HepG2 (cell line): ENCODE measurements around the gene CMIP. TPM values are rescaled to one million over a fixed set of nuclear protein-coding genes. Genes with fewer than 3 reads are reported as not detected.
A peak's percentile ranks its signal among the peaks of the same experiment; 100 is the strongest.

ENCODE experiments used
- ATAC-seq: fragments of 200-7000 bp; cut with Tn5 transposase; 3 replicates; pipeline ENCODE4 v1.9.1; 2020; ENCODE audit warnings: mild to moderate bottlenecking, moderate library complexity
- BruUV-seq: library from RNA; stranded (reverse); fragments of 400-500 nt; replicated peaks from 2 replicates; lab custom pipeline; 2021; lab: Mats Ljungman, UMichigan
- CTCF ChIA-PET: fragments of 300-600 bp; formaldehyde crosslinking; extraction: SDS; loops from one replicate; lab custom pipeline; 2021; ENCODE audit warnings: low total read pairs, inconsistent platforms, low intra/inter-chr PET ratio; lab: Yijun Ruan, JAX
- POLR2A ChIA-PET: fragments of 350-600 bp; sonication (Branson Sonifier 250); formaldehyde crosslinking; loops from one replicate; lab custom pipeline; 2020; ENCODE audit warnings: antibody characterized with exemption, inconsistent platforms; lab: Yijun Ruan, JAX
- DNase-seq: peaks from one replicate; pipeline ENCODE4 v3.0.0-alpha.2; 2015; ENCODE audit warnings: low spot score
- FAIRE-seq: peaks from 3 replicates; lab custom pipeline; 2011; peaks lifted over from hg19 to GRCh38; lab: Jason Lieb, UNC
- H2AFZ ChIP-seq: one replicate; pipeline ENCODE4 v1.6.1; 2011; ENCODE audit warnings: low read length, inconsistent platforms
- H3K27ac ChIP-seq: fragments of 300-600 bp; 3 replicates; pipeline ENCODE4 v1.8.0; 2011; ENCODE audit warnings: mixed run types, mild to moderate bottlenecking, mixed read lengths, low read length, inconsistent platforms; ENCODE audit not compliant: insufficient read depth; ENCODE audit errors: extremely low read length
- H3K27me3 ChIP-seq, 2 experiments: fragments of 200-600 bp in 1 of 2; 2 replicates in 1 of 2; 3 replicates in 1 of 2; pipeline versions ENCODE4 v1.6.0 to v1.8.0; 2011; ENCODE audit warnings: low read length in 2 of 2, mild to moderate bottlenecking in 2 of 2, moderate library complexity in 2 of 2, inconsistent platforms in 1 of 2; ENCODE audit not compliant: insufficient read depth in 2 of 2, control insufficient read depth in 1 of 2
- H3K36me3 ChIP-seq, 2 experiments: fragments of 200-600 bp in 1 of 2; replicated peaks in 1 of 2; 2 replicates in 1 of 2; 3 replicates in 1 of 2; pipeline versions ENCODE4 v1.5.1 to v1.8.0; 2011; ENCODE audit warnings: low read length in 2 of 2, inconsistent platforms in 1 of 2; ENCODE audit not compliant: insufficient read depth in 2 of 2, control insufficient read depth in 1 of 2
- H3K4me1 ChIP-seq: 2 replicates; pipeline ENCODE4 v1.5.1; 2012; ENCODE audit warnings: low read length, inconsistent platforms; ENCODE audit not compliant: insufficient read depth
- H3K4me2 ChIP-seq: 2 replicates; pipeline ENCODE4 v1.6.0; 2011; ENCODE audit warnings: low read depth, low read length, inconsistent platforms
- H3K4me3 ChIP-seq, 3 experiments: fragments of 200-600 bp in 1 of 3; sonication (generic), shearing (Covaris generic) in 1 of 3; replicated peaks in 1 of 3; 2 replicates each; pipeline ENCODE4 v1.5.1; 2011 to 2016; ENCODE audit warnings: low read length in 3 of 3, inconsistent platforms in 2 of 3, low read depth in 2 of 3, mild to moderate bottlenecking in 2 of 3, control low read depth in 1 of 3, mixed read lengths in 1 of 3; ENCODE audit not compliant: insufficient read depth in 1 of 3
- H3K79me2 ChIP-seq: one replicate; pipeline ENCODE4 v1.6.1; 2011; ENCODE audit warnings: low read length, inconsistent platforms; ENCODE audit not compliant: insufficient read depth
- H3K9ac ChIP-seq: 2 replicates; pipeline ENCODE4 v1.6.0; 2011; ENCODE audit warnings: mild to moderate bottlenecking, low read depth, low read length, inconsistent platforms; ENCODE audit not compliant: insufficient read depth
- H3K9me3 ChIP-seq: 2 replicates; pipeline ENCODE4 v1.5.1; 2012; ENCODE audit warnings: mild to moderate bottlenecking, low read length
- H4K20me1 ChIP-seq: 2 replicates; pipeline ENCODE4 v1.6.0; 2011; ENCODE audit warnings: inconsistent platforms, mild to moderate bottlenecking, low read length, moderate library complexity; ENCODE audit not compliant: insufficient read depth
- FOXC1 ChIP-seq: sonication (generic); formaldehyde crosslinking; IDR thresholded peaks from 2 replicates; pipeline ENCODE4 v1.8.0; 2022; ENCODE audit warnings: mild to moderate bottlenecking, missing genetic modification reagents, borderline replicate concordance
- JUND ChIP-seq: sonication (generic); formaldehyde crosslinking; IDR thresholded peaks from 2 replicates; pipeline ENCODE4 v1.8.0; 2022; ENCODE audit warnings: mild to moderate bottlenecking, missing genetic modification reagents
- NONO ChIP-seq, 2 experiments: fragments of 450-650 bp in 1 of 2; sonication (generic) in 1 of 2; formaldehyde crosslinking in 1 of 2; IDR thresholded peaks in 1 of 2; conservative IDR thresholded peaks in 1 of 2; 2 replicates each; pipeline versions ENCODE4 v1.6.1 to v1.8.0; 2017 to 2022; ENCODE audit warnings: mild to moderate bottlenecking in 1 of 2, missing genetic modification reagents in 1 of 2, moderate library complexity in 1 of 2
- PAWR ChIP-seq: sonication (generic); formaldehyde crosslinking; IDR thresholded peaks from 2 replicates; pipeline ENCODE4 v1.4.0; 2020; ENCODE audit warnings: missing genetic modification reagents, mild to moderate bottlenecking, borderline replicate concordance
- SALL1 ChIP-seq: sonication (generic); formaldehyde crosslinking; IDR thresholded peaks from 2 replicates; pipeline ENCODE4 v1.8.0; 2022; ENCODE audit warnings: mild to moderate bottlenecking, missing genetic modification reagents
- TEF ChIP-seq: sonication (generic); formaldehyde crosslinking; IDR thresholded peaks from 2 replicates; pipeline ENCODE4 v1.5.0; 2020; ENCODE audit warnings: missing genetic modification reagents
- ZMYM3 ChIP-seq: sonication (generic); formaldehyde crosslinking; IDR thresholded peaks from 2 replicates; pipeline ENCODE4 v1.5.1; 2020; ENCODE audit warnings: mild to moderate bottlenecking, missing genetic modification reagents
- ZSCAN22 ChIP-seq: sonication (generic); formaldehyde crosslinking; IDR thresholded peaks from 2 replicates; pipeline ENCODE4 v1.4.0; 2020; ENCODE audit warnings: mild to moderate bottlenecking, missing genetic modification reagents
- WGBS: methylation state at CpG from one replicate; pipeline ENCODE4 v1.1.6; 2017; ENCODE audit warnings: low lambda C conversion rate; 5-methylcytosine and 5-hydroxymethylcytosine counted together
- in situ Hi-C: cut with HindIII; loops from 2 replicates; pipeline ENCODE4 v1.10.0; 2017; ENCODE audit warnings: low pct_unique_long_range_greater_than_20kb; ENCODE audit not compliant: extremely low pct_ligation_motif_present
- intact Hi-C: fragments of 100-400 bp; cut with micrococcal nuclease; formaldehyde crosslinking; loops from one replicate; pipeline ENCODE4 v1.10.0; 2022; ENCODE audit not compliant: unreplicated experiment
- polyA plus RNA-seq, 8 experiments: library from polyadenylated mRNA; depleted of rRNA in 3 of 8; stranded (reverse) in 7 of 8; unstranded in 1 of 8; fragments of >200 nt; fragmentation: Illumina TruSeq in 4 of 8; extraction: Trizol in 4 of 8; gene quantifications; 2 replicates each; pipeline versions ENCODE4 v1.2.1 to v1.2.3, GENCODE V29; 2011 to 2016; ENCODE audit warnings: low read depth in 4 of 8, missing spikeins in 1 of 8, mixed read lengths in 1 of 8; ENCODE audit not compliant: insufficient read depth in 1 of 8
- total RNA-seq, 5 experiments: library from RNA; depleted of rRNA; stranded (reverse); fragments of >200 nt; fragmentation: Illumina TruSeq; extraction: Trizol; gene quantifications; 2 replicates each; pipeline ENCODE4 v1.2.3, GENCODE V29; 2016; ENCODE audit warnings: low read depth in 1 of 5
- TF ChIP-seq, protein P1 (sequence below), 2 experiments: sonication (generic) in 1 of 2; formaldehyde crosslinking in 1 of 2; IDR thresholded peaks; 2 replicates each; pipeline versions ENCODE4 v1.5.1 to v1.6.1; 2011 to 2020; ENCODE audit warnings: borderline replicate concordance in 1 of 2, low read depth in 1 of 2, low read length in 1 of 2, mild to moderate bottlenecking in 1 of 2, missing genetic modification reagents in 1 of 2, moderate library complexity in 1 of 2
- TF ChIP-seq, protein P2 (sequence below): IDR thresholded peaks from 2 replicates; pipeline ENCODE4 v1.6.1; 2016; ENCODE audit warnings: missing biosample characterization, missing genetic modification reagents, low read depth
- TF ChIP-seq, protein P3 (sequence below): fragments of 450-650 bp; IDR thresholded peaks from 2 replicates; pipeline ENCODE4 v1.6.1; 2017
- TF ChIP-seq, protein P4 (sequence below): sonication (generic); formaldehyde crosslinking; IDR thresholded peaks from 2 replicates; pipeline ENCODE4 v1.5.1; 2020; ENCODE audit warnings: mild to moderate bottlenecking, missing genetic modification reagents, borderline replicate concordance

CMIP gene
- total and polyA plus RNA-seq, 2 of the 13 experiments (the other 11 are each of a cell fraction or from before 2014, with no cell fraction given) = 10.9 to 18.1 TPM

- TF ChIP-seq, protein P1, sequence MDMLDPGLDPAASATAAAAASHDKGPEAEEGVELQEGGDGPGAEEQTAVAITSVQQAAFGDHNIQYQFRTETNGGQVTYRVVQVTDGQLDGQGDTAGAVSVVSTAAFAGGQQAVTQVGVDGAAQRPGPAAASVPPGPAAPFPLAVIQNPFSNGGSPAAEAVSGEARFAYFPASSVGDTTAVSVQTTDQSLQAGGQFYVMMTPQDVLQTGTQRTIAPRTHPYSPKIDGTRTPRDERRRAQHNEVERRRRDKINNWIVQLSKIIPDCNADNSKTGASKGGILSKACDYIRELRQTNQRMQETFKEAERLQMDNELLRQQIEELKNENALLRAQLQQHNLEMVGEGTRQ (IDR thresholded peaks at IDR 0.05; ENCODE audit: low read depth, low read length) = no peak
- TF ChIP-seq, protein P1 (CRISPR knock-in tag; IDR thresholded peaks at IDR 0.05; ENCODE audit: borderline replicate concordance) = no peak
- TF ChIP-seq JUND (CRISPR knock-in tag) = no peak
- TF ChIP-seq ZMYM3 = peak; percentile 81
- TF ChIP-seq FOXC1 = no peak
- TF ChIP-seq ZSCAN22 (CRISPR knock-in tag) = no peak
- no peak for TF ChIP-seq TEF (CRISPR knock-in tag)
- TF ChIP-seq SALL1 (CRISPR knock-in tag) = peak; percentile 2; the same call in 1 of the 2 replicates
- TF ChIP-seq, all 625 proteins: peak for 18
Observed at GRCh38 chr16:81483064-81483969, 38.7 kb downstream of the CMIP start (continued).

GRCh38 chr16:81483970-81484595, 39.5 kb downstream of the CMIP start:
- Histone ChIP-seq H4K20me1 (peaks cover 93% of the 10 kb centered on the region), H3K79me2 (peaks cover 97% of the 10 kb centered on the region), H3K36me3 (peaks cover 16 to 38% of the 10 kb centered on the region in 2 experiments), H3K27ac (peak overlapping the region; percentile 2), H3K9me3 (no peaks in the 10 kb centered on the region), H3K27me3 (no peaks in the 10 kb centered on the region), H2AFZ (no peak overlapping the region), H3K4me2 (no peak overlapping the region), H3K4me1 (peaks cover 72% of the 10 kb centered on the region), H3K4me3 (no peak overlapping the region), H3K9ac (no peak overlapping the region)
- POLR2A ChIA-PET = interaction anchor here (2.1 kb wide), 1 partner anchor 27 kb away, joined by 6 read pairs; no protein-coding TSS in a partner anchor
- no peak for DNase-seq
- ATAC-seq = no peak
- WGBS = 97% methylated on average over 22 of the region's 22 CpGs
- CTCF ChIA-PET = no interaction called here
- BruUV-seq = no TSS peak
- in situ Hi-C loops = no loop called here
- FAIRE-seq = no peak
- intact Hi-C loops = no loop called here
- TF ChIP-seq, protein P2, sequence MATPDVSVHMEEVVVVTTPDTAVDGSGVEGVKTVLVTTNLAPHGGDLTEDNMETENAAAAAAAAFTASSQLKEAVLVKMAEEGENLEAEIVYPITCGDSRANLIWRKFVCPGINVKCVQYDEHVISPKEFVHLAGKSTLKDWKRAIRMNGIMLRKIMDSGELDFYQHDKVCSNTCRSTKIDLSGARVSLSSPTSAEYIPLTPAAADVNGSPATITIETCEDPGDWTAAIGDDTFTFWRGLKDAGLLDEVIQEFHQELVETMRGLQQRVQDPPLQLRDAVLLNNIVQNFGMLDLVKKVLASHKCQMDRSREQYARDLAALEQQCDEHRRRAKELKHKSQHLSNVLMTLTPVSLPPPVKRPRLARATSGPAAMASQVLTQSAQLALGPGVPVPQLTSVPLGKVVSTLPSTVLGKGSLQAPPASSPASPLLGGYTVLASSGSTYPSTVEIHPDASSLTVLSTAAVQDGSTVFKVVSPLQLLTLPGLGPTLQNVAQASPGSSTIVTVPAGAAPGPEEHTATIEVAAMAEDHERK (CRISPR knock-in tag) = no peak
- TF ChIP-seq NONO (IDR thresholded peaks at IDR 0.05) (no peak), NONO (CRISPR knock-in tag; conservative IDR thresholded peaks at IDR 0.05) (no peak), PAWR (CRISPR knock-in tag) (0 out of 2 replicates have a peak, but pooled peaks have one; percentile 23)
- TF ChIP-seq, protein P3, sequence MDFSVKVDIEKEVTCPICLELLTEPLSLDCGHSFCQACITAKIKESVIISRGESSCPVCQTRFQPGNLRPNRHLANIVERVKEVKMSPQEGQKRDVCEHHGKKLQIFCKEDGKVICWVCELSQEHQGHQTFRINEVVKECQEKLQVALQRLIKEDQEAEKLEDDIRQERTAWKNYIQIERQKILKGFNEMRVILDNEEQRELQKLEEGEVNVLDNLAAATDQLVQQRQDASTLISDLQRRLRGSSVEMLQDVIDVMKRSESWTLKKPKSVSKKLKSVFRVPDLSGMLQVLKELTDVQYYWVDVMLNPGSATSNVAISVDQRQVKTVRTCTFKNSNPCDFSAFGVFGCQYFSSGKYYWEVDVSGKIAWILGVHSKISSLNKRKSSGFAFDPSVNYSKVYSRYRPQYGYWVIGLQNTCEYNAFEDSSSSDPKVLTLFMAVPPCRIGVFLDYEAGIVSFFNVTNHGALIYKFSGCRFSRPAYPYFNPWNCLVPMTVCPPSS = no peak
- TF ChIP-seq, protein P4, sequence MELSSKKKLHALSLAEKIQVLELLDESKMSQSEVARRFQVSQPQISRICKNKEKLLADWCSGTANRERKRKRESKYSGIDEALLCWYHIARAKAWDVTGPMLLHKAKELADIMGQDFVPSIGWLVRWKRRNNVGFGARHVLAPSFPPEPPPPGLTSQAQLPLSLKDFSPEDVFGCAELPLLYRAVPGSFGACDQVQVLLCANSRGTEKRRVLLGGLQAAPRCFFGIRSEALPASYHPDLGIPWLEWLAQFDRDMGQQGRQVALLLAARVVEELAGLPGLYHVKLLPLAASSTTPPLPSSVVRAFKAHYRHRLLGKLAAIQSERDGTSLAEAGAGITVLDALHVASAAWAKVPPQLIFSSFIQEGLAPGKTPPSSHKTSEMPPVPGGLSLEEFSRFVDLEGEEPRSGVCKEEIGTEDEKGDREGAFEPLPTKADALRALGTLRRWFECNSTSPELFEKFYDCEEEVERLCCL (CRISPR knock-in tag) = no peak
